K562 (cell line): ENCODE measurements around the gene ZFP36. TPM values are rescaled to one million over a fixed set of nuclear protein-coding genes. Genes with fewer than 3 reads are reported as not detected.
A peak's percentile ranks its signal among the peaks of the same experiment; 100 is the strongest.

Source experiments
- ARID2 ChIP-seq: fragments of 450-650 bp; IDR thresholded peaks from 2 replicates; pipeline ENCODE4 v1.6.1; 2017; ENCODE audit warnings: antibody characterized with exemption, mild to moderate bottlenecking
- ARNT ChIP-seq, 2 experiments: fragments of 450-650 bp; IDR thresholded peaks; 2 replicates each; pipeline ENCODE4 v1.6.1; 2016; ENCODE audit warnings: mild to moderate bottlenecking in 1 of 2
- CHD2 ChIP-seq: IDR thresholded peaks from 2 replicates; pipeline ENCODE4 v1.6.1; 2011; ENCODE audit warnings: low read depth, low read length
- FOXP1 ChIP-seq: sonication (generic); formaldehyde crosslinking; IDR thresholded peaks from 2 replicates; pipeline ENCODE4 v1.8.0; 2022; ENCODE audit warnings: mild to moderate bottlenecking, missing genetic modification reagents
- GABPB2 ChIP-seq: fragments of 250-450 bp; sonication (Bioruptor Pico); conservative IDR thresholded peaks from 2 replicates; pipeline ENCODE4 v1.5.1; 2021; ENCODE audit warnings: mild to moderate bottlenecking
- HCFC1 ChIP-seq: IDR thresholded peaks from 2 replicates; pipeline ENCODE4 v1.6.1; 2012; ENCODE audit warnings: low read depth, low read length, improper control_type of control experiment
- ILF3 ChIP-seq: fragments of 450-650 bp; IDR thresholded peaks from 2 replicates; pipeline ENCODE4 v1.6.1; 2018; ENCODE audit warnings: antibody characterized with exemption, mild to moderate bottlenecking, moderate library complexity, borderline replicate concordance
- KLF6 ChIP-seq: fragments of 250-450 bp; sonication (Bioruptor Pico); IDR thresholded peaks from 2 replicates; pipeline ENCODE4 v1.4.0; 2020; ENCODE audit warnings: mild to moderate bottlenecking, moderate library complexity, borderline replicate concordance
- MAZ ChIP-seq, 2 experiments: fragments of 450-650 bp in 1 of 2; sonication (generic) in 1 of 2; formaldehyde crosslinking; IDR thresholded peaks in 1 of 2; conservative IDR thresholded peaks in 1 of 2; 2 replicates each; pipeline versions ENCODE4 v1.4.0 to v1.5.0; 2020; ENCODE audit warnings: mild to moderate bottlenecking in 1 of 2, missing genetic modification reagents in 1 of 2
- MCM5 ChIP-seq: fragments of 450-650 bp; IDR thresholded peaks from 2 replicates; pipeline ENCODE4 v1.6.1; 2016; ENCODE audit warnings: low read depth
- MXI1 ChIP-seq: IDR thresholded peaks from 2 replicates; pipeline ENCODE4 v1.6.1; 2011; ENCODE audit warnings: low read depth, mild to moderate bottlenecking, improper control_type of control experiment, low read length
- NR2C1 ChIP-seq, 2 experiments: fragments of 450-650 bp; IDR thresholded peaks; 2 replicates each; pipeline ENCODE4 v1.6.1; 2017; ENCODE audit warnings: mild to moderate bottlenecking in 2 of 2, antibody characterized with exemption in 1 of 2, inconsistent platforms in 1 of 2, missing compliant biosample characterization in 1 of 2, missing genetic modification characterization in 1 of 2
- RFX5 ChIP-seq: IDR thresholded peaks from 2 replicates; pipeline ENCODE4 v1.6.1; 2011; ENCODE audit warnings: low read depth, mild to moderate bottlenecking, improper control_type of control experiment, low read length
- TAF9B ChIP-seq: fragments of 450-650 bp; IDR thresholded peaks from 2 replicates; pipeline ENCODE4 v1.6.1; 2018; ENCODE audit warnings: mild to moderate bottlenecking; ENCODE audit not compliant: partially characterized antibody
- ZBED1 ChIP-seq: IDR thresholded peaks from 2 replicates; pipeline ENCODE4 v1.6.1; 2014
- ZBTB1 ChIP-seq: sonication (generic); formaldehyde crosslinking; IDR thresholded peaks from 2 replicates; pipeline ENCODE4 v1.8.1; 2023; ENCODE audit warnings: missing genetic modification reagents, low read depth, mild to moderate bottlenecking, borderline replicate concordance
- ZC3H8 ChIP-seq: fragments of 450-650 bp; IDR thresholded peaks from 2 replicates; pipeline ENCODE4 v1.6.1; 2017
- ZFP30 ChIP-seq: fragments of 250-450 bp; sonication (Bioruptor Pico); IDR thresholded peaks from 2 replicates; pipeline ENCODE4 v1.8.0; 2022; ENCODE audit warnings: moderate library complexity, mild to moderate bottlenecking, inconsistent platforms, borderline replicate concordance
- ZKSCAN1 ChIP-seq: fragments of 150-350 bp; IDR thresholded peaks from 2 replicates; pipeline ENCODE4 v1.6.1; 2016; ENCODE audit warnings: low read depth, low read length
- ZNF133 ChIP-seq: fragments of 250-450 bp; sonication (Bioruptor Pico); IDR thresholded peaks from 2 replicates; pipeline ENCODE4 v1.4.0; 2020; ENCODE audit warnings: mild to moderate bottlenecking
- ZNF354B ChIP-seq: fragments of 250-450 bp; sonication (Bioruptor Pico); IDR thresholded peaks from 2 replicates; pipeline ENCODE4 v1.4.0; 2020
- ZNF589 ChIP-seq: fragments of 200-800 bp; sonication (Bioruptor generic); IDR thresholded peaks from 2 replicates; pipeline ENCODE4 v1.6.1; 2016; ENCODE audit warnings: low read depth, missing genetic modification characterization, missing compliant biosample characterization
- polyA plus RNA-seq, 8 experiments: library from polyadenylated mRNA; depleted of rRNA in 4 of 8; stranded (reverse) in 5 of 8; unstranded in 3 of 8; fragments of >200 nt; fragmentation: Nextera tagmentation in 2 of 8; fragmentation: Illumina TruSeq in 1 of 8; extraction: Ambion mirVana in 2 of 8; extraction: Trizol in 1 of 8; gene quantifications; 2 replicates each; pipeline versions ENCODE4 v1.2.1 to v1.2.3, GENCODE V29; 2011 to 2014; ENCODE audit warnings: inconsistent platforms in 1 of 8, missing spikeins in 1 of 8
- total RNA-seq, 7 experiments: library from RNA; depleted of rRNA in 6 of 7; stranded (reverse); fragments of >200 nt in 6 of 7; fragmentation: Illumina TruSeq in 2 of 7; extraction: Trizol in 2 of 7; gene quantifications; 2 replicates each; pipeline versions ENCODE4 v1.2.1 to v1.2.3, GENCODE V29; 2011 to 2021; ENCODE audit warnings: low replicate concordance in 1 of 7
- TF ChIP-seq, protein P1 (sequence below): fragments of 450-650 bp; formaldehyde crosslinking; IDR thresholded peaks from 2 replicates; pipeline ENCODE4 v1.4.0; 2020; ENCODE audit warnings: mild to moderate bottlenecking, mixed read lengths
- TF ChIP-seq, protein P2 (sequence below): fragments of 450-650 bp; IDR thresholded peaks from 2 replicates; pipeline ENCODE4 v1.6.1; 2017; ENCODE audit warnings: antibody characterized with exemption

The ZFP36 gene
- total and polyA plus RNA-seq, 9 of the 15 experiments (the other 6 are each of a cell fraction or from before 2014, with no cell fraction given), result 1.0 to 20.1 (median 3.5) TPM

DNA sequence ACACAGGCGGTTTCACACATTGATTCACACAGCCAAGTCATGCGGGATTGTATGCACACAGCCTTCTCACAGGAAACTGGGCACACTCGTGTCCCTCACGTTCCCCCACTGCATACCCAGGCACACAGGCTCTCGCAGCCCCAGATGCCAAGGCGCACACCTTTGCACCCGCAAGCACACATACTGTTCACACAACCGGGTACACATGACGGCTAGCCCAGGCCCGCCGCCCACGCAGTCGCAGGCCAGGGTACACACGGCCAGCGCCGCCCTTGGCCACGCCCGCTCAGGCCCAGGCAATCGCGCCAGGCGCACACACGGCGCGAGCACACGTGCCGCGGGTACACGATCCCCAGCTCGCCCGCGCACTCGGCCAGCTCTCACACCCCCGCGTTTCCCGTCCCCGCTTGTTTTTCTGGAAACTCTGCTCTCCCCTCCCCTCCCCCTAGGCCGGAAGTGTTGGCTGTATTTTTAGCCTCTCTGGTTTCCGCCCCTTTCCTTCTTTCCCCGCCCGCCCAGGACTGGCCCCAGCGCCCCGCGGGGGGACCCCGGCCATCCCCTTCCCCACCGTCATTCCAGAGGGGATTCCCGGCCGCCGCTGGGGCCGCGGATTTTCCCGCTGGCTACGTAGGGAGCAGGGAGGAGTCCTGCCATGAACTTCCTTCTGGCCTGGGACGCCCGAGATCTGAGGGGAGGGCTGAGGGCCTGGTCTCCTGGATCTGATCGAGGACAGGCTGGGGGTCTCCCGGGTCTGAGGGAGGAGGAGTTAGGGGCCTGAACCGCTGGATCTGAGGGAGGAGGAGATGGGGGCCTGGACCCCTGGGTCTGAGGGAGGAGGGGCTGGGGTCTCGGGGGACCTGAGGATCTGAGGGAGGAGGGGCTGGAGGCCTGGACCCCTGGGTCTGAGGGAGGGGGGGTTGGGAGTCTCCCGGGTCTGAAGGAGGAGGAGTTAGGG is 4.0 kb upstream of the ZFP36 start (continued):
- TF ChIP-seq RFX5 (no peak), MAZ (CRISPR knock-in tag; conservative IDR thresholded peaks at IDR 0.05 in 1 of 2, IDR thresholded peaks at IDR 0.05 in 1 of 2) (peak; percentile 63 to 84; a peak in 2 of 4 replicates), ZFP30 (CRISPR knock-in tag) (no peak), HCFC1 (no peak), ZC3H8 (no peak), TAF9B (no peak), MXI1 (peak; percentile 75), ZBED1 (0 out of 2 replicates have a peak, but pooled peaks have one; percentile 16), GABPB2 (CRISPR knock-in tag) (no peak), FOXP1 (CRISPR knock-in tag) (peak; percentile 66; the same call in 1 of the 2 replicates), CHD2 (no peak; the same call in 1 of the 2 replicates), NR2C1 (IDR thresholded peaks at IDR 0.05) (no peak), NR2C1 (tag; IDR thresholded peaks at IDR 0.05) (no peak), ARID2 (peak; percentile 100), KLF6 (CRISPR knock-in tag) (no peak), MCM5 (no peak), ZNF133 (CRISPR knock-in tag) (no peak), ILF3 (no peak; the same call in 1 of the 2 replicates), ZBTB1 (peak; percentile 14; the same call in 1 of the 2 replicates), ARNT (IDR thresholded peaks at IDR 0.05) (no peak), ZNF354B (CRISPR knock-in tag) (no peak), ZKSCAN1 (no peak), ZNF589 (CRISPR knock-in tag) (no peak)
- TF ChIP-seq, protein P1, sequence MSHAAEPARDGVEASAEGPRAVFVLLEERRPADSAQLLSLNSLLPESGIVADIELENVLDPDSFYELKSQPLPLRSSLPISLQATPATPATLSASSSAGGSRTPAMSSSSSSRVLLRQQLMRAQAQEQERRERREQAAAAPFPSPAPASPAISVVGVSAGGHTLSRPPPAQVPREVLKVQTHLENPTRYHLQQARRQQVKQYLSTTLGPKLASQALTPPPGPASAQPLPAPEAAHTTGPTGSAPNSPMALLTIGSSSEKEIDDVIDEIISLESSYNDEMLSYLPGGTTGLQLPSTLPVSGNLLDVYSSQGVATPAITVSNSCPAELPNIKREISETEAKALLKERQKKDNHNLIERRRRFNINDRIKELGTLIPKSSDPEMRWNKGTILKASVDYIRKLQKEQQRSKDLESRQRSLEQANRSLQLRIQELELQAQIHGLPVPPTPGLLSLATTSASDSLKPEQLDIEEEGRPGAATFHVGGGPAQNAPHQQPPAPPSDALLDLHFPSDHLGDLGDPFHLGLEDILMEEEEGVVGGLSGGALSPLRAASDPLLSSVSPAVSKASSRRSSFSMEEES (CRISPR knock-in tag), result no peak
- TF ChIP-seq, protein P2, sequence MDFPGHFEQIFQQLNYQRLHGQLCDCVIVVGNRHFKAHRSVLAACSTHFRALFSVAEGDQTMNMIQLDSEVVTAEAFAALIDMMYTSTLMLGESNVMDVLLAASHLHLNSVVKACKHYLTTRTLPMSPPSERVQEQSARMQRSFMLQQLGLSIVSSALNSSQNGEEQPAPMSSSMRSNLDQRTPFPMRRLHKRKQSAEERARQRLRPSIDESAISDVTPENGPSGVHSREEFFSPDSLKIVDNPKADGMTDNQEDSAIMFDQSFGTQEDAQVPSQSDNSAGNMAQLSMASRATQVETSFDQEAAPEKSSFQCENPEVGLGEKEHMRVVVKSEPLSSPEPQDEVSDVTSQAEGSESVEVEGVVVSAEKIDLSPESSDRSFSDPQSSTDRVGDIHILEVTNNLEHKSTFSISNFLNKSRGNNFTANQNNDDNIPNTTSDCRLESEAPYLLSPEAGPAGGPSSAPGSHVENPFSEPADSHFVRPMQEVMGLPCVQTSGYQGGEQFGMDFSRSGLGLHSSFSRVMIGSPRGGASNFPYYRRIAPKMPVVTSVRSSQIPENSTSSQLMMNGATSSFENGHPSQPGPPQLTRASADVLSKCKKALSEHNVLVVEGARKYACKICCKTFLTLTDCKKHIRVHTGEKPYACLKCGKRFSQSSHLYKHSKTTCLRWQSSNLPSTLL, result no peak
